ENCODE measurements around the gene HOXD13.
A peak's percentile ranks its signal among the peaks of the same experiment; 100 is the strongest.

Gene HOXD13

GRCh38 chr2:176117823-176118371 lies 25.4 kb downstream of the HOXD13 start:
- Histone ChIP-seq H3K27ac (ENCODE audit: low read depth, low read length) (no peak overlapping the region), H3K9ac (ENCODE audit: low read length) (no peak overlapping the region), H3K9me3 (ENCODE audit: control insufficient read depth, insufficient read depth, low read depth, low read length) (no peaks in the 10 kb centered on the region), H3K27me3 (ENCODE audit: control insufficient read depth, insufficient read depth, low read length) (peaks cover 100% of the 10 kb centered on the region), H3K4me3 (ENCODE audit: low read depth, low read length) (no peak overlapping the region), H3K36me3 (ENCODE audit: control insufficient read depth, insufficient read depth, low read length) (no peaks in the 10 kb centered on the region), H3K4me1 (ENCODE audit: control insufficient read depth, insufficient read depth, low read length) (no peaks in the 10 kb centered on the region)

- H3K9me3 ChIP-seq (ENCODE audit: control insufficient read depth, insufficient read depth, low read depth, low read length) = no peaks in the 10 kb centered on the region
- H3K4me3 ChIP-seq (ENCODE audit: low read depth, low read length) = no peak overlapping the region
- H3K36me3 ChIP-seq (ENCODE audit: control insufficient read depth, insufficient read depth, low read length) = no peaks in the 10 kb centered on the region
- no peak overlapping the region for H3K9ac ChIP-seq (ENCODE audit: low read length)
- H3K27me3 ChIP-seq (ENCODE audit: control insufficient read depth, insufficient read depth, low read length) = peaks cover 100% of the 10 kb centered on the region
- no peak overlapping the region for H3K27ac ChIP-seq (ENCODE audit: low read depth, low read length)
- no peaks in the 10 kb centered on the region for H3K4me1 ChIP-seq (ENCODE audit: control insufficient read depth, insufficient read depth, low read length)
These were observed 26.2 kb downstream of the HOXD13 start for GRCh38 chr2:176118601-176119339.

- H3K9ac ChIP-seq (ENCODE audit: low read length) = peak overlapping the region; percentile 61
- peaks cover 100% of the 10 kb centered on the region for H3K27me3 ChIP-seq (ENCODE audit: control insufficient read depth, insufficient read depth, low read length)
- no peaks in the 10 kb centered on the region for H3K36me3 ChIP-seq (ENCODE audit: control insufficient read depth, insufficient read depth, low read length)
- H3K9me3 ChIP-seq (ENCODE audit: control insufficient read depth, insufficient read depth, low read depth, low read length) = no peaks in the 10 kb centered on the region
- H3K27ac ChIP-seq (ENCODE audit: low read depth, low read length) = no peak overlapping the region
- H3K4me3 ChIP-seq (ENCODE audit: low read depth, low read length) = no peak overlapping the region; the same call in 1 of the 2 replicates
- no peaks in the 10 kb centered on the region for H3K4me1 ChIP-seq (ENCODE audit: control insufficient read depth, insufficient read depth, low read length)
These were observed 28.1 kb downstream of the HOXD13 start for GRCh38 chr2:176120364-176121189.

GRCh38 chr2:176121190-176122051 lies 28.9 kb downstream of the HOXD13 start:
- H3K27me3 ChIP-seq (ENCODE audit: control insufficient read depth, insufficient read depth, low read length) = peaks cover 100% of the 10 kb centered on the region

GRCh38 chr2:176122052-176122682 lies 29.6 kb downstream of the HOXD13 start:
- Histone ChIP-seq H3K36me3 (ENCODE audit: control insufficient read depth, insufficient read depth, low read length) (no peaks in the 10 kb centered on the region), H3K9ac (ENCODE audit: low read length) (peak overlapping the region; percentile 69), H3K4me1 (ENCODE audit: control insufficient read depth, insufficient read depth, low read length) (no peaks in the 10 kb centered on the region), H3K4me3 (ENCODE audit: low read depth, low read length) (peak overlapping the region; percentile 57), H3K27me3 (ENCODE audit: control insufficient read depth, insufficient read depth, low read length) (peaks cover 100% of the 10 kb centered on the region), H3K27ac (ENCODE audit: low read depth, low read length) (peak overlapping the region; percentile 2; the same call in 1 of the 2 replicates), H3K9me3 (ENCODE audit: control insufficient read depth, insufficient read depth, low read depth, low read length) (no peaks in the 10 kb centered on the region)

More at GRCh38 chr2:176121190-176122051, 28.9 kb downstream of the HOXD13 start:
- Histone ChIP-seq H3K27ac (ENCODE audit: low read depth, low read length) (no peak overlapping the region), H3K4me1 (ENCODE audit: control insufficient read depth, insufficient read depth, low read length) (no peaks in the 10 kb centered on the region), H3K4me3 (ENCODE audit: low read depth, low read length) (peak overlapping the region; percentile 31), H3K36me3 (ENCODE audit: control insufficient read depth, insufficient read depth, low read length) (no peaks in the 10 kb centered on the region), H3K9ac (ENCODE audit: low read length) (peak overlapping the region; percentile 61), H3K9me3 (ENCODE audit: control insufficient read depth, insufficient read depth, low read depth, low read length) (no peaks in the 10 kb centered on the region)

GRCh38 chr2:176122683-176123410 lies 30.3 kb downstream of the HOXD13 start, which contains the start of gene HOXD9:
Gene HOXD9 (plus strand): TSS chr2:176122719. CDS start chr2:176122769, 50 bp downstream.
- no peaks in the 10 kb centered on the region for H3K9me3 ChIP-seq (ENCODE audit: control insufficient read depth, insufficient read depth, low read depth, low read length)
- peak within 1 kb of the TSS; percentile 57 for H3K4me3 ChIP-seq (ENCODE audit: low read depth, low read length)
- peak within 1 kb of the TSS; percentile 69 for H3K9ac ChIP-seq (ENCODE audit: low read length)
- peak within 1 kb of the TSS; percentile 2; the same call in 1 of the 2 replicates for H3K27ac ChIP-seq (ENCODE audit: low read depth, low read length)
- no peaks in the 10 kb centered on the region for H3K36me3 ChIP-seq (ENCODE audit: control insufficient read depth, insufficient read depth, low read length)
- H3K27me3 ChIP-seq (ENCODE audit: control insufficient read depth, insufficient read depth, low read length) = peaks cover 100% of the 10 kb centered on the region
- 0 out of 2 replicates have a peak, but pooled peaks cover under 1% of the 10 kb centered on the region for H3K4me1 ChIP-seq (ENCODE audit: control insufficient read depth, insufficient read depth, low read length)

GRCh38 chr2:176123411-176124109 lies 31.0 kb downstream of the HOXD13 start:
- Histone ChIP-seq H3K27me3 (ENCODE audit: control insufficient read depth, insufficient read depth, low read length) (peaks cover 100% of the 10 kb centered on the region), H3K9ac (ENCODE audit: low read length) (peak overlapping the region; percentile 69), H3K4me1 (ENCODE audit: control insufficient read depth, insufficient read depth, low read length) (peaks cover 8% of the 10 kb centered on the region)

GRCh38 chr2:176124110-176124946 lies 31.8 kb downstream of the HOXD13 start:
- no peaks in the 10 kb centered on the region for H3K9me3 ChIP-seq (ENCODE audit: control insufficient read depth, insufficient read depth, low read depth, low read length)
- peaks cover 100% of the 10 kb centered on the region for H3K27me3 ChIP-seq (ENCODE audit: control insufficient read depth, insufficient read depth, low read length)
- peak overlapping the region; percentile 69 for H3K9ac ChIP-seq (ENCODE audit: low read length)
- H3K4me3 ChIP-seq (ENCODE audit: low read depth, low read length) = peak overlapping the region; percentile 57; the same call in 1 of the 2 replicates
- no peak overlapping the region; the same call in 1 of the 2 replicates for H3K27ac ChIP-seq (ENCODE audit: low read depth, low read length)
- H3K4me1 ChIP-seq (ENCODE audit: control insufficient read depth, insufficient read depth, low read length) = peaks cover 13% of the 10 kb centered on the region
- H3K36me3 ChIP-seq (ENCODE audit: control insufficient read depth, insufficient read depth, low read length) = no peaks in the 10 kb centered on the region

More at GRCh38 chr2:176123411-176124109, 31.0 kb downstream of the HOXD13 start:
- no peaks in the 10 kb centered on the region for H3K9me3 ChIP-seq (ENCODE audit: control insufficient read depth, insufficient read depth, low read depth, low read length)
- H3K4me3 ChIP-seq (ENCODE audit: low read depth, low read length) = peak overlapping the region; percentile 57
- no peaks in the 10 kb centered on the region for H3K36me3 ChIP-seq (ENCODE audit: control insufficient read depth, insufficient read depth, low read length)
- no peak overlapping the region for H3K27ac ChIP-seq (ENCODE audit: low read depth, low read length)

Measured in HUES6 (cell line).